K562 (cell line): ENCODE measurements around the gene GABRB1. TPM values are rescaled to one million over a fixed set of nuclear protein-coding genes. Genes with fewer than 3 reads are reported as not detected.

Experiments used
- ATAC-seq: fragments of 200-7000 bp; cut with Tn5 transposase; 3 replicates; pipeline ENCODE4 v1.9.1; 2020; ENCODE audit warnings: moderate library complexity
- BruUV-seq: library from RNA; stranded (reverse); fragments of 400-500 nt; replicated peaks from 2 replicates; lab custom pipeline; 2021; lab: Mats Ljungman, UMichigan
- CTCF ChIA-PET: fragments of 300-600 bp; formaldehyde crosslinking; extraction: SDS; loops from one replicate; lab custom pipeline; 2021; ENCODE audit warnings: low intra/inter-chr PET ratio; lab: Yijun Ruan, JAX
- POLR2A ChIA-PET: fragments of 300-600, 350-650 bp; sonication (Branson Sonifier 250); formaldehyde crosslinking; extraction: SDS; loops from one replicate; lab custom pipeline; 2021; ENCODE audit warnings: antibody characterized with exemption, inconsistent platforms; lab: Yijun Ruan, JAX
- DNase-seq, 4 experiments: peaks; one replicate each; pipeline versions ENCODE4 v3.0.0 to v3.0.0-alpha.2; 2011 to 2018; ENCODE audit warnings: low spot score in 3 of 4, mixed read lengths in 3 of 4; ENCODE audit errors: extremely low read depth in 1 of 4
- FAIRE-seq: peaks from 2 replicates; lab custom pipeline; 2011; peaks lifted over from hg19 to GRCh38; lab: Jason Lieb, UNC
- H2AFZ ChIP-seq: 2 replicates; pipeline ENCODE4 v1.6.0; 2011; ENCODE audit warnings: low read depth, low read length, control low read depth, inconsistent platforms
- H3K27ac ChIP-seq: fragments of 200-600 bp; 3 replicates; pipeline ENCODE4 v1.8.0; 2011; ENCODE audit warnings: low read depth, mild to moderate bottlenecking, control low read depth, inconsistent platforms, low read length, moderate library complexity, mixed read lengths; ENCODE audit errors: extremely low read depth
- H3K27me3 ChIP-seq, 2 experiments: fragments of 300-600 bp in 1 of 2; 2 replicates in 1 of 2; 3 replicates in 1 of 2; pipeline versions ENCODE4 v1.6.0 to v1.8.0; 2011; ENCODE audit warnings: inconsistent platforms in 2 of 2, low read length in 2 of 2, mild to moderate bottlenecking in 1 of 2, mixed read lengths in 1 of 2, moderate library complexity in 1 of 2; ENCODE audit not compliant: control insufficient read depth in 2 of 2, insufficient read depth in 2 of 2
- H3K36me3 ChIP-seq: fragments of 300-600 bp; 3 replicates; pipeline ENCODE4 v1.8.0; 2011; ENCODE audit warnings: mild to moderate bottlenecking, low read length, inconsistent platforms; ENCODE audit not compliant: control insufficient read depth, insufficient read depth
- H3K4me1 ChIP-seq, 2 experiments: fragments of 200-600 bp in 1 of 2; replicated peaks in 1 of 2; 2 replicates in 1 of 2; 3 replicates in 1 of 2; pipeline versions ENCODE4 v1.5.1 to v1.8.0; 2011; ENCODE audit warnings: inconsistent platforms in 2 of 2, low read length in 2 of 2, mild to moderate bottlenecking in 1 of 2, mixed read lengths in 1 of 2, moderate library complexity in 1 of 2; ENCODE audit not compliant: control insufficient read depth in 2 of 2, insufficient read depth in 2 of 2
- H3K4me2 ChIP-seq: 2 replicates; pipeline ENCODE4 v1.6.1; 2011; ENCODE audit warnings: low read length, control low read depth, inconsistent platforms, mixed read lengths; ENCODE audit not compliant: insufficient read depth
- H3K4me3 ChIP-seq: fragments of 200-600 bp; sonication (generic), shearing (Covaris generic); 2 replicates; pipeline ENCODE4 v1.5.1; 2016; ENCODE audit warnings: control low read depth, inconsistent platforms
- H3K79me2 ChIP-seq: fragments of 200-600 bp; 3 replicates; pipeline ENCODE4 v1.8.0; 2011; ENCODE audit warnings: low read length, inconsistent platforms; ENCODE audit not compliant: control insufficient read depth, insufficient read depth
- H3K9ac ChIP-seq, 2 experiments: 2 replicates each; pipeline versions ENCODE4 v1.6.0 to v1.6.1; 2011; ENCODE audit warnings: low read depth in 2 of 2, low read length in 2 of 2, control low read depth in 1 of 2, inconsistent platforms in 1 of 2, mild to moderate bottlenecking in 1 of 2, mixed read lengths in 1 of 2; ENCODE audit not compliant: insufficient read depth in 1 of 2
- H3K9me1 ChIP-seq: one replicate; pipeline ENCODE4 v1.6.0; 2011; ENCODE audit warnings: inconsistent platforms, mild to moderate bottlenecking, low read length, moderate library complexity; ENCODE audit not compliant: control insufficient read depth, insufficient read depth
- H3K9me3 ChIP-seq: replicated peaks from 2 replicates; pipeline ENCODE4 v1.5.1; 2011; ENCODE audit warnings: low read depth, low read length, inconsistent platforms; ENCODE audit not compliant: control insufficient read depth, insufficient read depth
- H4K20me1 ChIP-seq: replicated peaks from 2 replicates; pipeline ENCODE4 v1.6.1; 2011; ENCODE audit warnings: low read length, inconsistent platforms, mixed read lengths; ENCODE audit not compliant: control insufficient read depth, insufficient read depth
- BRF1 ChIP-seq: IDR thresholded peaks from 3 replicates; pipeline ENCODE4 v1.6.1; 2011; ENCODE audit warnings: borderline replicate concordance, mild to moderate bottlenecking; ENCODE audit not compliant: insufficient read length; ENCODE audit errors: extremely low read depth
- CREM ChIP-seq: IDR thresholded peaks from 2 replicates; pipeline ENCODE4 v1.6.1; 2014; ENCODE audit warnings: antibody characterized with exemption, low read depth
- MIER1 ChIP-seq: fragments of 450-650 bp; IDR thresholded peaks from 2 replicates; pipeline ENCODE4 v1.6.1; 2016; ENCODE audit warnings: antibody characterized with exemption, mild to moderate bottlenecking, low read depth
- NCOR1 ChIP-seq: fragments of 450-650 bp; IDR thresholded peaks from 2 replicates; pipeline ENCODE4 v1.6.1; 2016; ENCODE audit warnings: mild to moderate bottlenecking, moderate library complexity
- NFE2 ChIP-seq: IDR thresholded peaks from 2 replicates; pipeline ENCODE4 v1.6.1; 2014; ENCODE audit warnings: antibody characterized with exemption, low read depth
- NR4A1 ChIP-seq, 2 experiments: fragments of 250-450 bp in 1 of 2; fragments of 450-650 bp in 1 of 2; sonication (Bioruptor Pico) in 1 of 2; IDR thresholded peaks; 2 replicates each; pipeline versions ENCODE4 v1.4.0 to v1.6.1; 2016 to 2020; ENCODE audit warnings: mild to moderate bottlenecking in 2 of 2, missing compliant biosample characterization in 1 of 2, missing genetic modification characterization in 1 of 2, moderate library complexity in 1 of 2
- PHF21A ChIP-seq: fragments of 450-650 bp; IDR thresholded peaks from 2 replicates; pipeline ENCODE4 v1.6.1; 2017; ENCODE audit warnings: low read depth, borderline replicate concordance
- SIN3B ChIP-seq: fragments of 450-650 bp; IDR thresholded peaks from 2 replicates; pipeline ENCODE4 v1.6.1; 2017; ENCODE audit warnings: low read depth, mild to moderate bottlenecking, moderate library complexity
- SMARCB1 ChIP-seq: IDR thresholded peaks from 2 replicates; pipeline ENCODE4 v1.6.1; 2011; ENCODE audit warnings: improper control_type of control experiment, low read depth; ENCODE audit not compliant: insufficient read length
- TAF7 ChIP-seq: fragments of 450-650 bp; IDR thresholded peaks from 2 replicates; pipeline ENCODE4 v1.6.1; 2016; ENCODE audit warnings: missing genetic modification characterization, missing compliant biosample characterization
- TBP ChIP-seq: optimal IDR thresholded peaks from 2 replicates; pipeline ENCODE3; 2011; ENCODE audit warnings: low read depth, low read length, improper control_type of control experiment
- U2AF2 ChIP-seq: fragments of 200-400 bp; formaldehyde crosslinking; optimal IDR thresholded peaks from 2 replicates; pipeline ENCODE3; 2017; ENCODE audit warnings: low read depth, mild to moderate bottlenecking, low read length
- ZNF217 ChIP-seq: sonication (generic); formaldehyde crosslinking; IDR thresholded peaks from 2 replicates; pipeline ENCODE4 v1.8.0; 2022; ENCODE audit warnings: mild to moderate bottlenecking, missing genetic modification reagents
- ZNF589 ChIP-seq: fragments of 200-800 bp; sonication (Bioruptor generic); IDR thresholded peaks from 2 replicates; pipeline ENCODE4 v1.6.1; 2016; ENCODE audit warnings: low read depth, missing genetic modification characterization, missing compliant biosample characterization
- WGBS: fragments of 100-300 bp; shearing (Covaris generic); methylation state at CpG from one replicate; pipeline ENCODE4 v1.1.6; 2016; ENCODE audit warnings: low coverage, mixed read lengths; ENCODE audit not compliant: insufficient coverage; ENCODE audit errors: missing lambda C conversion rate; 5-methylcytosine and 5-hydroxymethylcytosine counted together
- in situ Hi-C: fragments of 300-500 bp; cut with MboI; formaldehyde crosslinking; loops from 4 replicates; pipeline ENCODE4 v1.15.0; 2018; ENCODE audit warnings: inconsistent platforms, mixed read lengths
- intact Hi-C: fragments of 100-400 bp; cut with micrococcal nuclease; formaldehyde crosslinking; loops from 2 replicates; pipeline ENCODE4 v1.14.2; 2022
- polyA plus RNA-seq, 8 experiments: library from polyadenylated mRNA; depleted of rRNA in 4 of 8; stranded (reverse) in 5 of 8; unstranded in 3 of 8; fragments of >200 nt; fragmentation: Nextera tagmentation in 2 of 8; fragmentation: Illumina TruSeq in 1 of 8; extraction: Ambion mirVana in 2 of 8; extraction: Trizol in 1 of 8; gene quantifications; 2 replicates each; pipeline versions ENCODE4 v1.2.1 to v1.2.3, GENCODE V29; 2011 to 2014; ENCODE audit warnings: inconsistent platforms in 1 of 8, missing spikeins in 1 of 8
- total RNA-seq, 7 experiments: library from RNA; depleted of rRNA in 6 of 7; stranded (reverse); fragments of >200 nt in 6 of 7; fragmentation: Illumina TruSeq in 2 of 7; extraction: Trizol in 2 of 7; gene quantifications; 2 replicates each; pipeline versions ENCODE4 v1.2.1 to v1.2.3, GENCODE V29; 2011 to 2021; ENCODE audit warnings: low replicate concordance in 1 of 7
- TF ChIP-seq, protein P1 (sequence below): fragments of 250-450 bp; sonication (Bioruptor Pico); IDR thresholded peaks from 2 replicates; pipeline ENCODE4 v1.4.0; 2020; ENCODE audit warnings: mild to moderate bottlenecking, moderate library complexity

Gene GABRB1
- total and polyA plus RNA-seq, 9 of the 15 experiments (the other 6 are each of a cell fraction or from before 2014, with no cell fraction given), result not detected

DNA sequence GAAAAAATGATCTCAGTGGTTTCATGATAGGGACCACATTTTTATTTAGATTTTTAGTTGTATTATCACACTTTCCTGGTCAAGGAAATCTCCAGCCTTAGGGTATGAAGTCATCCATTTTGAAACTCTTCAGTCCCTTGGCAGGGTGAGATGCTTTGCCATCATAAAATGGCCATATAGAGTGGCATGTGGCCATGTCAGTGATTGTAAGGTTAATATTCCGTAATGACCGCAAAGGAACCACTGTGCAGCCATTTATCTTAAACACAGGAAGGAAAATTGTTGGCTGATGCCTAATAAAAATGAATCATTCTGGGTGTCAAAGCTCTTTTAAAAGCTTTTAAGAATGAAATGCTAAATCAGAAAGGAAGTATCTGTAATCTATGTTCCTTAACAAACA is 396.6 kb downstream of the GABRB1 start (continued):
- TF ChIP-seq PHF21A (no peak), TAF7 (tag) (no peak)

- no peak overlapping the region for H3K9ac ChIP-seq
- H3K27me3 ChIP-seq, result no peaks in the 10 kb centered on the region
- H3K4me1 ChIP-seq, result no peaks in the 10 kb centered on the region
- intact Hi-C loops (no loop called here), in situ Hi-C loops (no loop called here)
- POLR2A ChIA-PET, result no interaction called here
- no peaks in the 10 kb centered on the region for H3K36me3 ChIP-seq
- no TSS peak for BruUV-seq
- no peak for FAIRE-seq
- H3K9me3 ChIP-seq, result no peaks in the 10 kb centered on the region
- no peaks in the 10 kb centered on the region for H3K79me2 ChIP-seq
- WGBS, result 0% methylated on average over 1 of the region's 1 CpG
- CTCF ChIA-PET, result no interaction called here
- no peak for TF ChIP-seq SMARCB1
- no peak for TF ChIP-seq TBP
- no peak for TF ChIP-seq BRF1
- DNase-seq, result no peak
- no peak overlapping the region for H3K4me2 ChIP-seq
- no peak overlapping the region for H2AFZ ChIP-seq
- H4K20me1 ChIP-seq, result no peaks in the 10 kb centered on the region
- no peak overlapping the region for H3K27ac ChIP-seq
- H3K4me3 ChIP-seq, result no peak overlapping the region
- no peaks in the 10 kb centered on the region for H3K9me1 ChIP-seq
- no peak for ATAC-seq
Observed at GRCh38 chr4:47432749-47433148, 401.4 kb downstream of the GABRB1 start.

DNA sequence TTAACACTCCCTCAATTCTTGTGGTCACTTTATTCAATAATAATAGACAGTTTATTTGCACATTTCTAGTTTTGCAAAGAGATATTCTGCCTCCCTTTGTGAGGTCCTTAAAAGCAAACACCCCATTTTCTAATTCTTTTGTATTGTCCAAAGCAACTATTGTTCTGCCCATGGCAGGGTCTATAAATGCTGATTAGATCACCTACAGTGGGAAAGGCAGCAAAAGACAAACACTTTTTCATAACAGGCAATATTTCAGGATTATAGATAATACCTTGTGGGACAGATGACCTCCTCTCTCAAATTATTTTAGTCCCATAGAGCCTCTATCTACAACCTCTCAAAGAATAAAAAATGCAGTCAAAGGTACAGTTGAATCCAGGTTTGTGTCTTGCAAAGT is 403.6 kb downstream of the GABRB1 start:
- Histone ChIP-seq H3K4me2 (no peak overlapping the region), H3K27me3 (no peaks in the 10 kb centered on the region), H2AFZ (no peak overlapping the region), H3K4me1 (no peaks in the 10 kb centered on the region), H3K36me3 (no peaks in the 10 kb centered on the region), H3K9ac (no peak overlapping the region), H3K9me3 (no peaks in the 10 kb centered on the region), H3K79me2 (no peaks in the 10 kb centered on the region), H3K9me1 (no peaks in the 10 kb centered on the region), H4K20me1 (no peaks in the 10 kb centered on the region), H3K27ac (no peak overlapping the region), H3K4me3 (no peak overlapping the region)
- ChIA-PET CTCF (no interaction called here), POLR2A (no interaction called here)
- ATAC-seq (no peak), DNase-seq (no peak), FAIRE-seq (no peak)
- no TSS peak for BruUV-seq
- in situ Hi-C loops (no loop called here), intact Hi-C loops (no loop called here)
- TF ChIP-seq CREM (no peak), ZNF217 (CRISPR knock-in tag) (no peak), U2AF2 (no peak), NCOR1 (no peak), NR4A1 (CRISPR knock-in tag; IDR thresholded peaks at IDR 0.05) (no peak), NR4A1 (tag; IDR thresholded peaks at IDR 0.05) (no peak), NFE2 (no peak), ZNF589 (CRISPR knock-in tag) (no peak), MIER1 (no peak), SIN3B (no peak)
- TF ChIP-seq, protein P1, sequence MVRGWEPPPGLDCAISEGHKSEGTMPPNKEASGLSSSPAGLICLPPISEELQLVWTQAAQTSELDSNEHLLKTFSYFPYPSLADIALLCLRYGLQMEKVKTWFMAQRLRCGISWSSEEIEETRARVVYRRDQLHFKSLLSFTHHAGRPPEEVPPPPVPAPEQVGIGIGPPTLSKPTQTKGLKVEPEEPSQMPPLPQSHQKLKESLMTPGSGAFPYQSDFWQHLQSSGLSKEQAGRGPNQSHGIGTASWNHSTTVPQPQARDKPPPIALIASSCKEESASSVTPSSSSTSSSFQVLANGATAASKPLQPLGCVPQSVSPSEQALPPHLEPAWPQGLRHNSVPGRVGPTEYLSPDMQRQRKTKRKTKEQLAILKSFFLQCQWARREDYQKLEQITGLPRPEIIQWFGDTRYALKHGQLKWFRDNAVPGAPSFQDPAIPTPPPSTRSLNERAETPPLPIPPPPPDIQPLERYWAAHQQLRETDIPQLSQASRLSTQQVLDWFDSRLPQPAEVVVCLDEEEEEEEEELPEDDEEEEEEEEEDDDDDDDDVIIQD (CRISPR knock-in tag), result no peak
